GM12878 (cell line): ENCODE results near the gene TRPM8. TPM values are rescaled to one million over a fixed set of nuclear protein-coding genes. Genes with fewer than 3 reads are reported as not detected.

Source experiments
- ATAC-seq: fragments of 200-7000 bp; cut with Tn5 transposase; 3 replicates; pipeline ENCODE4 v1.9.1; 2020; ENCODE audit warnings: mild to moderate bottlenecking, moderate library complexity
- BruUV-seq: library from RNA; stranded (reverse); fragments of 400-500 nt; replicated peaks from 2 replicates; lab custom pipeline; 2021; lab: Mats Ljungman, UMichigan
- CTCF ChIA-PET: fragments of 300-600 bp; sonication (Branson Sonifier 250); formaldehyde crosslinking; extraction: SDS; loops from one replicate; lab custom pipeline; 2021; ENCODE audit warnings: inconsistent platforms; lab: Yijun Ruan, JAX
- POLR2A ChIA-PET: fragments of 350-600 bp; formaldehyde crosslinking; extraction: SDS; loops from one replicate; lab custom pipeline; 2021; ENCODE audit warnings: inconsistent platforms; lab: Charles Lee
- RAD21 ChIA-PET: fragments of 300-600 bp; sonication (Branson Sonifier 250); formaldehyde crosslinking; loops from one replicate; lab custom pipeline; 2023; ENCODE audit warnings: antibody characterized with exemption; ENCODE audit not compliant: unreplicated experiment; lab: Charles Lee
- SMC1A ChIA-PET: fragments of 300-600 bp; sonication (Branson Sonifier 250); formaldehyde crosslinking; loops from one replicate; lab custom pipeline; 2023; ENCODE audit not compliant: unreplicated experiment, uncharacterized antibody; lab: Charles Lee
- DNase-seq: peaks from one replicate; pipeline ENCODE4 v3.0.0-alpha.2; 2011; ENCODE audit warnings: low read depth, low spot score
- FAIRE-seq: peaks from 3 replicates; lab custom pipeline; 2011; peaks lifted over from hg19 to GRCh38; lab: Jason Lieb, UNC
- H2AFZ ChIP-seq: 2 replicates; pipeline ENCODE4 v1.6.0; 2011; ENCODE audit warnings: low read depth, low read length, control low read depth; ENCODE audit not compliant: control insufficient read depth
- H3K27ac ChIP-seq: 2 replicates; pipeline ENCODE4 v1.5.1; 2011; ENCODE audit warnings: control low read depth; ENCODE audit not compliant: control insufficient read depth, insufficient read depth
- H3K27me3 ChIP-seq, 2 experiments: replicated peaks in 1 of 2; 2 replicates each; pipeline versions ENCODE4 v1.6.0 to v1.6.1; 2011; ENCODE audit warnings: low read length in 1 of 2; ENCODE audit not compliant: control insufficient read depth in 2 of 2, insufficient read depth in 2 of 2
- H3K36me3 ChIP-seq, 2 experiments: 2 replicates each; pipeline ENCODE4 v1.5.1; 2011; ENCODE audit warnings: low read length in 1 of 2; ENCODE audit not compliant: control insufficient read depth in 2 of 2, insufficient read depth in 2 of 2
- H3K4me1 ChIP-seq: 2 replicates; pipeline ENCODE4 v1.6.1; 2011; ENCODE audit warnings: mild to moderate bottlenecking, low read length, moderate library complexity, mixed read lengths; ENCODE audit not compliant: control insufficient read depth, insufficient read depth
- H3K4me2 ChIP-seq: 2 replicates; pipeline ENCODE4 v1.6.0; 2011; ENCODE audit warnings: control low read depth; ENCODE audit not compliant: control insufficient read depth, insufficient read depth
- H3K4me3 ChIP-seq: fragments of 200-600 bp; sonication (generic); 2 replicates; pipeline ENCODE4 v1.5.1; 2016
- H3K79me2 ChIP-seq: 2 replicates; pipeline ENCODE4 v1.6.0; 2011; ENCODE audit warnings: low read length; ENCODE audit not compliant: control insufficient read depth, insufficient read depth
- H3K9ac ChIP-seq: 2 replicates; pipeline ENCODE4 v1.8.0; 2011; ENCODE audit warnings: low read length, control low read depth, mixed read lengths; ENCODE audit not compliant: control insufficient read depth, insufficient read depth
- H3K9me3 ChIP-seq: replicated peaks from 3 replicates; pipeline ENCODE4 v1.5.1; 2011; ENCODE audit warnings: mild to moderate bottlenecking, low read length; ENCODE audit not compliant: control insufficient read depth, insufficient read depth
- H4K20me1 ChIP-seq: 2 replicates; pipeline ENCODE4 v1.6.0; 2011; ENCODE audit not compliant: control insufficient read depth, insufficient read depth
- BRCA1 ChIP-seq: IDR thresholded peaks from 2 replicates; pipeline ENCODE4 v1.6.1; 2011; ENCODE audit warnings: low read depth, low read length, improper control_type of control experiment
- CREB1 ChIP-seq: IDR thresholded peaks from 2 replicates; pipeline ENCODE4 v1.6.1; 2012; ENCODE audit warnings: low read depth, mild to moderate bottlenecking, inconsistent platforms
- CTCF ChIP-seq, 3 experiments: IDR thresholded peaks in 2 of 3; conservative IDR thresholded peaks in 1 of 3; 2 replicates each; pipeline ENCODE4 v1.5.1; 2011; ENCODE audit warnings: low read depth in 3 of 3, low read length in 3 of 3, mild to moderate bottlenecking in 3 of 3, control low read depth in 2 of 3, moderate library complexity in 2 of 3, inconsistent platforms in 1 of 3, mixed read lengths in 1 of 3; ENCODE audit not compliant: control insufficient read depth in 2 of 3, insufficient read depth in 1 of 3; ENCODE audit errors: extremely low read depth in 1 of 3
- FOXK2 ChIP-seq: fragments of 450-650 bp; IDR thresholded peaks from 2 replicates; pipeline ENCODE4 v1.6.1; 2017; ENCODE audit warnings: mild to moderate bottlenecking, moderate library complexity
- IKZF2 ChIP-seq, 2 experiments: fragments of 450-650 bp; IDR thresholded peaks; 2 replicates each; pipeline ENCODE4 v1.6.1; 2017; ENCODE audit warnings: mild to moderate bottlenecking in 2 of 2, moderate library complexity in 2 of 2
- IRF5 ChIP-seq: fragments of 450-650 bp; IDR thresholded peaks from 2 replicates; pipeline ENCODE4 v1.6.1; 2017; ENCODE audit warnings: borderline replicate concordance
- MTA2 ChIP-seq: fragments of 450-650 bp; IDR thresholded peaks from 2 replicates; pipeline ENCODE4 v1.6.1; 2016; ENCODE audit warnings: low read depth, mild to moderate bottlenecking, moderate library complexity
- NFYA ChIP-seq: IDR thresholded peaks from 2 replicates; pipeline ENCODE4 v1.6.1; 2011; ENCODE audit warnings: low read depth, mild to moderate bottlenecking, low read length, improper control_type of control experiment, borderline replicate concordance
- RFX5 ChIP-seq: IDR thresholded peaks from 2 replicates; pipeline ENCODE4 v1.6.1; 2011; ENCODE audit warnings: low read depth, low read length, improper control_type of control experiment
- RUNX3 ChIP-seq: IDR thresholded peaks from 2 replicates; pipeline ENCODE4 v1.6.1; 2012; ENCODE audit warnings: low read length, inconsistent platforms
- YBX1 ChIP-seq: fragments of 450-650 bp; IDR thresholded peaks from 2 replicates; pipeline ENCODE4 v1.6.1; 2016; ENCODE audit warnings: antibody characterized with exemption
- ZBTB33 ChIP-seq: fragments of 450-650 bp; IDR thresholded peaks from 2 replicates; pipeline ENCODE4 v1.6.1; 2017; ENCODE audit warnings: mild to moderate bottlenecking
- WGBS: methylation state at CpG from one replicate; pipeline ENCODE4 v1.1.6; 2016; ENCODE audit warnings: low lambda C conversion rate; ENCODE audit not compliant: insufficient replicate concordance, insufficient coverage; ENCODE audit errors: missing lambda C conversion rate; 5-methylcytosine and 5-hydroxymethylcytosine counted together
- in situ Hi-C: fragments of 300-500 bp; cut with MboI; formaldehyde crosslinking; loops from 9 replicates; pipeline ENCODE4 v1.14.3; 2018; ENCODE audit warnings: mixed read lengths
- intact Hi-C: fragments of 100-400 bp; cut with micrococcal nuclease; formaldehyde crosslinking; loops from one replicate; pipeline ENCODE4 v1.14.2; 2022; ENCODE audit not compliant: unreplicated experiment
- polyA plus RNA-seq, 11 experiments: library from polyadenylated mRNA; depleted of rRNA in 4 of 11; unstranded in 6 of 11; stranded (reverse) in 5 of 11; fragments of >200 nt; fragmentation: Nextera tagmentation in 4 of 11; fragmentation: Illumina TruSeq in 1 of 11; extraction: Ambion mirVana in 4 of 11; extraction: Trizol in 1 of 11; gene quantifications; 1 replicate in 1 of 11; 2 replicates in 10 of 11; pipeline versions ENCODE4 v1.2.1 to v1.2.3, GENCODE V29; 2011 to 2016; ENCODE audit warnings: inconsistent platforms in 2 of 11, missing spikeins in 2 of 11, low read depth in 1 of 11
- total RNA-seq, 4 experiments: library from RNA; depleted of rRNA in 3 of 4; stranded (reverse); fragments of >200 nt in 3 of 4; fragmentation: Illumina TruSeq in 1 of 4; extraction: Trizol in 1 of 4; gene quantifications; 2 replicates each; pipeline versions ENCODE4 v1.2.1 to v1.2.3, GENCODE V29; 2013 to 2021

The TRPM8 gene
- total and polyA plus RNA-seq, 10 of the 15 experiments (the other 5 are each of a cell fraction or from before 2014, with no cell fraction given) = 3.9 TPM; not detected in 9

- Histone ChIP-seq H4K20me1 (no peaks in the 10 kb centered on the region), H3K9me3 (no peaks in the 10 kb centered on the region; the same call in 2 of the 3 replicates), H3K27me3 (peaks cover 0 to 3% of the 10 kb centered on the region in 2 experiments; a peak in 2 of 4 replicates), H2AFZ (no peak overlapping the region), H3K4me1 (no peaks in the 10 kb centered on the region), H3K36me3 (no peaks in the 10 kb centered on the region), H3K4me3 (no peak overlapping the region), H3K4me2 (no peak overlapping the region), H3K79me2 (no peaks in the 10 kb centered on the region), H3K9ac (no peak overlapping the region), H3K27ac (no peak overlapping the region)
- ChIA-PET RAD21 (no interaction called here), POLR2A (no interaction called here), SMC1A (no interaction called here), CTCF (no interaction called here)
- TF ChIP-seq CREB1 = no peak
- TF ChIP-seq FOXK2 = no peak
- no peak for TF ChIP-seq IKZF2 (IDR thresholded peaks at IDR 0.05)
- no peak for TF ChIP-seq ZBTB33
- no peak for TF ChIP-seq MTA2
- FAIRE-seq = no peak
- intact Hi-C loops = no loop called here
- BruUV-seq = no TSS peak
- ATAC-seq = no peak
- in situ Hi-C loops = loop anchor here (25.0 kb wide), 1 partner anchor 544 kb away; no protein-coding TSS in a partner anchor
- DNase-seq = no peak
- WGBS = 0% methylated on average over 1 of the region's 1 CpG
Observed at GRCh38 chr2:233993461-233993860, 76.3 kb downstream of the TRPM8 start.

GRCh38 chr2:233994151-233994550 is 77.0 kb downstream of the TRPM8 start:
- no peak for FAIRE-seq
- POLR2A ChIA-PET = no interaction called here
- no peak overlapping the region for H3K4me2 ChIP-seq
- RAD21 ChIA-PET = no interaction called here
- H3K9me3 ChIP-seq = no peaks in the 10 kb centered on the region
- BruUV-seq = no TSS peak
- H3K27ac ChIP-seq = no peak overlapping the region
- H3K27me3 ChIP-seq = peaks cover 0 to 3% of the 10 kb centered on the region in 2 experiments; a peak in 3 of 4 replicates
- CTCF ChIA-PET = no interaction called here
- TF ChIP-seq YBX1 = no peak
- no peak for TF ChIP-seq BRCA1
- no peak for TF ChIP-seq NFYA
- no peak for TF ChIP-seq RFX5
- no peak for TF ChIP-seq IRF5
- no peak for TF ChIP-seq RUNX3
- TF ChIP-seq CTCF (IDR thresholded peaks at IDR 0.05 in 2 of 3, conservative IDR thresholded peaks at IDR 0.05 in 1 of 3; ENCODE audit: control insufficient read depth in 2 of 3, extremely low read depth in 1 of 3, insufficient read depth in 1 of 3, low read depth in 3 of 3, low read length in 3 of 3) = no peak
- TF ChIP-seq, all 136 proteins: peak for 0
- in situ Hi-C loops (loop anchor here (25.0 kb wide), 1 partner anchor 543 kb away; no protein-coding TSS in a partner anchor), intact Hi-C loops (no loop called here)
- SMC1A ChIA-PET = no interaction called here
- no peak for DNase-seq
- Histone ChIP-seq H3K36me3 (no peaks in the 10 kb centered on the region), H2AFZ (no peak overlapping the region), H3K79me2 (no peaks in the 10 kb centered on the region), H3K4me3 (no peak overlapping the region), H4K20me1 (no peaks in the 10 kb centered on the region), H3K9ac (no peak overlapping the region), H3K4me1 (no peaks in the 10 kb centered on the region)
- 26% methylated on average over 5 of the region's 5 CpGs for WGBS
- ATAC-seq = no peak
